Keratinocyte (primary cell): ENCODE data around the gene OPHN1. TPM values are rescaled to one million over a fixed set of nuclear protein-coding genes. Genes with fewer than 3 reads are reported as not detected.

Source experiments
- DNase-seq: peaks from one replicate; pipeline ENCODE4 v3.0.0-alpha.2; 2011; ENCODE audit warnings: low read depth, missing footprints, low spot score
- FAIRE-seq: peaks from 2 replicates; lab custom pipeline; 2011; peaks lifted over from hg19 to GRCh38; lab: Jason Lieb, UNC
- H2AFZ ChIP-seq: 2 replicates; pipeline ENCODE4 v1.6.0; 2012; ENCODE audit warnings: low read length, control low read depth, inconsistent platforms; ENCODE audit not compliant: control insufficient read depth
- H3K27ac ChIP-seq: 2 replicates; pipeline ENCODE4 v1.5.1; 2011; ENCODE audit warnings: low read length; ENCODE audit not compliant: control insufficient read depth, insufficient read depth
- H3K27me3 ChIP-seq: 3 replicates; pipeline ENCODE4 v1.6.0; 2011; ENCODE audit warnings: low read length; ENCODE audit not compliant: control insufficient read depth, insufficient read depth; ENCODE audit errors: extremely low read depth
- H3K36me3 ChIP-seq, 2 experiments: 2 replicates in 1 of 2; 3 replicates in 1 of 2; pipeline ENCODE4 v1.5.1; 2011; ENCODE audit warnings: low read length in 2 of 2, mild to moderate bottlenecking in 1 of 2; ENCODE audit not compliant: control insufficient read depth in 2 of 2, insufficient read depth in 2 of 2; ENCODE audit errors: extremely low read depth in 1 of 2
- H3K4me1 ChIP-seq: 3 replicates; pipeline ENCODE4 v1.5.1; 2011; ENCODE audit warnings: low read length; ENCODE audit not compliant: control insufficient read depth, insufficient read depth; ENCODE audit errors: extremely low read depth
- H3K4me2 ChIP-seq: 3 replicates; pipeline ENCODE4 v1.6.0; 2011; ENCODE audit warnings: low read depth, low read length; ENCODE audit not compliant: control insufficient read depth, insufficient read depth; ENCODE audit errors: extremely low read depth
- H3K4me3 ChIP-seq, 3 experiments: fragments of 200-600 bp in 1 of 3; sonication (generic) in 1 of 3; 2 replicates in 2 of 3; 3 replicates in 1 of 3; pipeline ENCODE4 v1.5.1; 2011 to 2016; ENCODE audit warnings: low read length in 3 of 3, mild to moderate bottlenecking in 3 of 3, control low read depth in 2 of 3, inconsistent platforms in 1 of 3, low read depth in 1 of 3, mixed read lengths in 1 of 3, mixed run types in 1 of 3, moderate library complexity in 1 of 3; ENCODE audit not compliant: control insufficient read depth in 2 of 3, insufficient read depth in 2 of 3; ENCODE audit errors: extremely low read depth in 1 of 3
- H3K79me2 ChIP-seq: 2 replicates; pipeline ENCODE4 v1.6.0; 2012; ENCODE audit warnings: low read length; ENCODE audit not compliant: control insufficient read depth, insufficient read depth
- H3K9ac ChIP-seq: 3 replicates; pipeline ENCODE4 v1.6.0; 2011; ENCODE audit warnings: low read length; ENCODE audit not compliant: control insufficient read depth, insufficient read depth; ENCODE audit errors: extremely low read depth
- H3K9me1 ChIP-seq: 3 replicates; pipeline ENCODE4 v1.6.0; 2011; ENCODE audit warnings: low read length; ENCODE audit not compliant: control insufficient read depth, insufficient read depth; ENCODE audit errors: extremely low read depth
- H3K9me3 ChIP-seq: 2 replicates; pipeline ENCODE4 v1.5.1; 2012; ENCODE audit warnings: low read depth, low read length; ENCODE audit not compliant: control insufficient read depth
- H4K20me1 ChIP-seq: 3 replicates; pipeline ENCODE4 v1.6.0; 2011; ENCODE audit warnings: low read length; ENCODE audit not compliant: control insufficient read depth, insufficient read depth; ENCODE audit errors: extremely low read depth
- EZH2 ChIP-seq: IDR thresholded peaks from one replicate; pipeline ENCODE4 v1.6.1; 2012; ENCODE audit warnings: inconsistent platforms, mild to moderate bottlenecking, low read length, moderate library complexity
- dilution Hi-C: fragments of 300-500 bp; cut with MboI; formaldehyde crosslinking; loops from one replicate; pipeline ENCODE4 v1.7.0; 2020; ENCODE audit warnings: low sequenced_read_pairs; ENCODE audit not compliant: extremely low pct_ligation_motif_present
- polyA plus RNA-seq, 5 experiments: library from polyadenylated mRNA; depleted of rRNA in 3 of 5; stranded (reverse) in 3 of 5; stranded (forward) in 1 of 5; unstranded in 1 of 5; fragments of >200 nt; gene quantifications; 1 replicate in 1 of 5; 2 replicates in 3 of 5; 3 replicates in 1 of 5; pipeline versions ENCODE4 v1.2.1 to v1.2.3, GENCODE V29; 2011 to 2012; ENCODE audit warnings: missing spikeins in 2 of 5, low read depth in 1 of 5, low replicate concordance in 1 of 5
- TF ChIP-seq, protein P1 (sequence below), 3 experiments: IDR thresholded peaks in 1 of 3; conservative IDR thresholded peaks in 1 of 3; optimal IDR thresholded peaks in 1 of 3; 2 replicates in 2 of 3; 3 replicates in 1 of 3; pipeline versions ENCODE3 to v1.5.1; 2011; ENCODE audit warnings: low read length in 3 of 3, mild to moderate bottlenecking in 3 of 3, moderate library complexity in 2 of 3, control low read depth in 1 of 3, inconsistent platforms in 1 of 3; ENCODE audit not compliant: insufficient read depth in 2 of 3; ENCODE audit errors: extremely low read depth in 1 of 3

Gene OPHN1
- polyA plus RNA-seq, 1 donor (not counting 4 experiments of a cell fraction or from before 2014, with no cell fraction given), result 3.1 TPM

DNA sequence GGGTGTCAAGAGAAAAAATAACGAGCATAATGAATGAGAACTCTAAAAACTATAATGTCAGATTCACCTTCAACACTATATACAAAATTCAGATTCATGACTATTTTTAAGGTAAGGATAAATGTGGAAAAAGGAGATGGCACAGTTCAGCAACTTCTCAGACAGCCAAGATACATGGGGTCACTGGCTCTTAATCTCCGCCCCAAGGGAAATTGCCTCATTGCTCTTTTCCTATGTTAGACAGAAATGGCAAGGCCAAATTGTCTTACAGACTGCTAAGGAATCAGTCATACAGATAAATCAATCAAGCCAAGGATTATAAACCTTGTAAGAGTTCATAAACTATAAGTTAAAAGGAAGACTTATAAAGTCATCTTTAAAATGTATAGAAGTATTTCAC is 183.4 kb downstream of the OPHN1 start:
- no peaks in the 10 kb centered on the region for H4K20me1 ChIP-seq
- no peak overlapping the region for H3K4me3 ChIP-seq
- H3K9me3 ChIP-seq, result no peaks in the 10 kb centered on the region
- H3K36me3 ChIP-seq, result peaks cover 0 to 1% of the 10 kb centered on the region in 2 experiments
- no peak overlapping the region for H3K9ac ChIP-seq
- no peak for FAIRE-seq
- H3K27ac ChIP-seq, result no peak overlapping the region
- dilution Hi-C loops, result no loop called here
- no peak overlapping the region for H2AFZ ChIP-seq
- H3K4me1 ChIP-seq, result no peaks in the 10 kb centered on the region
- DNase-seq, result no peak
- no peaks in the 10 kb centered on the region for H3K27me3 ChIP-seq
- no peaks in the 10 kb centered on the region for H3K79me2 ChIP-seq
- no peaks in the 10 kb centered on the region for H3K9me1 ChIP-seq
- TF ChIP-seq EZH2, result no peak
- TF ChIP-seq, protein P1, sequence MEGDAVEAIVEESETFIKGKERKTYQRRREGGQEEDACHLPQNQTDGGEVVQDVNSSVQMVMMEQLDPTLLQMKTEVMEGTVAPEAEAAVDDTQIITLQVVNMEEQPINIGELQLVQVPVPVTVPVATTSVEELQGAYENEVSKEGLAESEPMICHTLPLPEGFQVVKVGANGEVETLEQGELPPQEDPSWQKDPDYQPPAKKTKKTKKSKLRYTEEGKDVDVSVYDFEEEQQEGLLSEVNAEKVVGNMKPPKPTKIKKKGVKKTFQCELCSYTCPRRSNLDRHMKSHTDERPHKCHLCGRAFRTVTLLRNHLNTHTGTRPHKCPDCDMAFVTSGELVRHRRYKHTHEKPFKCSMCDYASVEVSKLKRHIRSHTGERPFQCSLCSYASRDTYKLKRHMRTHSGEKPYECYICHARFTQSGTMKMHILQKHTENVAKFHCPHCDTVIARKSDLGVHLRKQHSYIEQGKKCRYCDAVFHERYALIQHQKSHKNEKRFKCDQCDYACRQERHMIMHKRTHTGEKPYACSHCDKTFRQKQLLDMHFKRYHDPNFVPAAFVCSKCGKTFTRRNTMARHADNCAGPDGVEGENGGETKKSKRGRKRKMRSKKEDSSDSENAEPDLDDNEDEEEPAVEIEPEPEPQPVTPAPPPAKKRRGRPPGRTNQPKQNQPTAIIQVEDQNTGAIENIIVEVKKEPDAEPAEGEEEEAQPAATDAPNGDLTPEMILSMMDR (optimal IDR thresholded peaks at IDR 0.05 in 1 of 3, IDR thresholded peaks at IDR 0.05 in 1 of 3, conservative IDR thresholded peaks at IDR 0.05 in 1 of 3; ENCODE audit: extremely low read depth in 1 of 3, insufficient read depth in 2 of 3, low read length in 3 of 3), result no peak
- H3K4me2 ChIP-seq, result no peak overlapping the region

DNA sequence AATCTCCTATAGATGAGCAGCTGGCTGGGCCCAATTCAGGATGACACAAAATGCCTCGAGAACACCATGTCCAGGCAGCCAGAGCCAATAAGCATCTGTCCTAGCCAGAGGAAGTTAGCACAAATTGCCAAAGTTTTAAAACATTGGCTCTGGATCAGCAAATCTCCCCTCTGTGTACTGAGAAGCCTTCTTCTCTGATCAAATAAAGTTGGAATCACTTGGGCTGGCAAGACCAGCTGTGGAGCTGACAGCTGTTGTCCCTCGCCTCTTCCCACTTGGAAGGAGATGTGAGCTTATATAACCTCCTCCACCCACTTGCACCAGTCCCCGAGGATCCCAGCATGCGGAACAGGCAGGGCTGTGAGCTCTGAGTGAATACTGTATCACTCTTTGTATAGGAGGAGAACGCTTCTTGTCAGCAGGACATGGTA is 183.9 kb downstream of the OPHN1 start:
- no peak overlapping the region for H3K4me2 ChIP-seq
- no peaks in the 10 kb centered on the region for H3K9me3 ChIP-seq
- H3K9me1 ChIP-seq, result no peaks in the 10 kb centered on the region
- no peaks in the 10 kb centered on the region for H3K27me3 ChIP-seq
- no peak overlapping the region for H3K4me3 ChIP-seq
- H4K20me1 ChIP-seq, result no peaks in the 10 kb centered on the region
- H3K36me3 ChIP-seq, result peaks cover 0 to 1% of the 10 kb centered on the region in 2 experiments
- dilution Hi-C loops, result no loop called here
- no peak for TF ChIP-seq EZH2
- TF ChIP-seq, protein P1 (optimal IDR thresholded peaks at IDR 0.05 in 1 of 3, IDR thresholded peaks at IDR 0.05 in 1 of 3, conservative IDR thresholded peaks at IDR 0.05 in 1 of 3; ENCODE audit: extremely low read depth in 1 of 3, insufficient read depth in 2 of 3, low read length in 3 of 3), result no peak
- no peak for DNase-seq
- FAIRE-seq, result peak; percentile 17
- H3K4me1 ChIP-seq, result no peaks in the 10 kb centered on the region
- H3K27ac ChIP-seq, result no peak overlapping the region
- H3K9ac ChIP-seq, result no peak overlapping the region
- H3K79me2 ChIP-seq, result no peaks in the 10 kb centered on the region
- no peak overlapping the region for H2AFZ ChIP-seq
